ENCODE data around the gene LRRC47. TPM values are rescaled to one million over a fixed set of nuclear protein-coding genes. Genes with fewer than 3 reads are reported as not detected.

Gene LRRC47
- total RNA-seq, 1 donor from 2014 or later: 27.5 TPM

- ATAC-seq (no peak), DNase-seq (ENCODE audit: low spot score) (no peak)
Measured at GRCh38 chr1:3787745-3788605, 8.3 kb downstream of the LRRC47 start.

GRCh38 chr1:3787349-3787715, 9.0 kb downstream of the LRRC47 start:
- no peak for ATAC-seq
- DNase-seq (ENCODE audit: low spot score): no peak

- DNase-seq (ENCODE audit: low spot score): no peak
- no peak for ATAC-seq
Measured at GRCh38 chr1:3786468-3787348, 9.6 kb downstream of the LRRC47 start.

GRCh38 chr1:3785456-3786157, 10.7 kb downstream of the LRRC47 start:
- no peak for DNase-seq (ENCODE audit: low spot score)
- ATAC-seq: peak; percentile 78

- DNase-seq (ENCODE audit: low spot score): peak; percentile 84
Measured at GRCh38 chr1:3785045-3785444, 11.3 kb downstream of the LRRC47 start.

GRCh38 chr1:3783651-3784474, 12.4 kb downstream of the LRRC47 start:
- no peak for DNase-seq (ENCODE audit: low spot score)
- no peak for ATAC-seq

More at GRCh38 chr1:3785045-3785444, 11.3 kb downstream of the LRRC47 start:
- ATAC-seq: peak; percentile 86

- DNase-seq (ENCODE audit: low spot score) (no peak), ATAC-seq (no peak)
Measured at GRCh38 chr1:3780901-3781300, 15.4 kb downstream of the LRRC47 start.

- DNase-seq (ENCODE audit: low spot score) (peak; percentile 27), ATAC-seq (no peak)
Measured at GRCh38 chr1:3779912-3780416, 16.3 kb downstream of the LRRC47 start.

GRCh38 chr1:3779265-3779911, 16.9 kb downstream of the LRRC47 start:
- DNase-seq (ENCODE audit: low spot score): no peak
- ATAC-seq: no peak

- ATAC-seq (no peak), DNase-seq (ENCODE audit: low spot score) (no peak)
Measured at GRCh38 chr1:3778590-3779264, 17.6 kb downstream of the LRRC47 start.

- ATAC-seq (no peak), DNase-seq (ENCODE audit: low spot score) (no peak)
Measured at GRCh38 chr1:3777647-3778589, 18.4 kb downstream of the LRRC47 start.

- no peak for DNase-seq (ENCODE audit: low spot score)
- no peak for ATAC-seq
Measured at GRCh38 chr1:3777078-3777547, 19.2 kb downstream of the LRRC47 start.

- DNase-seq (ENCODE audit: low spot score) (no peak), ATAC-seq (no peak)
Measured at GRCh38 chr1:3776231-3776961, 19.9 kb downstream of the LRRC47 start.

- peak; percentile 86 for DNase-seq (ENCODE audit: low spot score)
- peak; percentile 75 for ATAC-seq
Measured at GRCh38 chr1:3775490-3776230, 20.6 kb downstream of the LRRC47 start.

GRCh38 chr1:3774946-3775489, 21.3 kb downstream of the LRRC47 start:
- ATAC-seq (no peak), DNase-seq (ENCODE audit: low spot score) (peak; percentile 50)
